IPS DF 4.7 (cell line): ENCODE data around the gene TRIM4.

ENCODE experiments used
- DNase-seq: peaks from one replicate; pipeline ENCODE4 v3.0.0-alpha.2; 2013; ENCODE audit warnings: low spot score; ENCODE audit errors: extremely low read depth

The TRIM4 gene

GRCh38 chr7:99844328-99844727 is 75.0 kb downstream of the TRIM4 start:
- no peak for DNase-seq

DNA sequence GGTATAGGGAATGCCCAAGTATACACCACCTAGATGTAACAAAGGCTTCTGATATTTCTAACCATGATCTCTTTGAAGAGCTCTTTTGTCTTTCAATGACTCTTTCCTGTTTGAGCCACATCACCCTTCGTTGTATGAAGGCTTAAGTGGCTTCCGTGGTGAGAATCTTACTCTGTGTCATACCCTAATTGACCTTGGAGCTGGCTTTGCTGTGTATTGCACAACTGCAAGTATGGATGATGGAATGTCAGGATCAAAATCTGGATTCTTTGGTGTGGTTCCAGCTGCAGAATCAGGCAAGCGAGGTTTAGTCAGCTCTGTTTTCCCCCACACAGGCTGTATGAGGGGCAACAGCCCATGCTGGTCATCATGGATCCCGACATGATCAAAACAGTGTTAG is 75.5 kb downstream of the TRIM4 start:
- DNase-seq, result no peak

GRCh38 chr7:99842926-99843325 is 76.4 kb downstream of the TRIM4 start:
- no peak for DNase-seq
